IMR-90 (cell line): Measurements from ENCODE around the gene POLR3A.

Experiments
- CEBPB ChIP-seq: IDR thresholded peaks from 2 replicates; pipeline ENCODE4 v1.6.1; 2012; ENCODE audit warnings: low read depth, low read length, improper control_type of control experiment
- ELK1 ChIP-seq: fragments of 150-350 bp; IDR thresholded peaks from 2 replicates; pipeline ENCODE4 v1.6.1; 2016; ENCODE audit warnings: low read depth, mild to moderate bottlenecking, low read length, moderate library complexity, borderline replicate concordance
- FOS ChIP-seq: fragments of 150-350 bp; IDR thresholded peaks from 2 replicates; pipeline ENCODE4 v1.6.1; 2016; ENCODE audit warnings: low read depth, low read length
- MAFK ChIP-seq: IDR thresholded peaks from 2 replicates; pipeline ENCODE4 v1.6.1; 2012; ENCODE audit warnings: low read depth, low read length, improper control_type of control experiment
- MAZ ChIP-seq: IDR thresholded peaks from 2 replicates; pipeline ENCODE4 v1.6.1; 2012; ENCODE audit warnings: low read depth, mild to moderate bottlenecking, low read length, improper control_type of control experiment, moderate library complexity, borderline replicate concordance
- MXI1 ChIP-seq: IDR thresholded peaks from 2 replicates; pipeline ENCODE4 v1.6.1; 2012; ENCODE audit warnings: low read depth, mild to moderate bottlenecking, low read length, moderate library complexity, borderline replicate concordance
- POLR2A ChIP-seq: IDR thresholded peaks from 2 replicates; pipeline ENCODE4 v1.6.1; 2012; ENCODE audit warnings: mild to moderate bottlenecking, low read depth, low read length
- RAD21 ChIP-seq: IDR thresholded peaks from 2 replicates; pipeline ENCODE4 v1.6.1; 2012; ENCODE audit warnings: low read length, improper control_type of control experiment
- RCOR1 ChIP-seq: IDR thresholded peaks from 2 replicates; pipeline ENCODE4 v1.6.1; 2012; ENCODE audit warnings: mild to moderate bottlenecking, low read length, improper control_type of control experiment; ENCODE audit not compliant: insufficient replicate concordance
- SMC3 ChIP-seq: fragments of 150-350 bp; IDR thresholded peaks from 2 replicates; pipeline ENCODE4 v1.6.1; 2016; ENCODE audit warnings: low read depth, mild to moderate bottlenecking, antibody characterized with exemption, low read length, moderate library complexity
- TF ChIP-seq, protein P1 (sequence below): conservative IDR thresholded peaks from 2 replicates; pipeline ENCODE4 v1.5.1; 2012; ENCODE audit warnings: mild to moderate bottlenecking, low read depth, low read length, improper control_type of control experiment
- TF ChIP-seq, protein P2 (sequence below): fragments of 150-350 bp; IDR thresholded peaks from 2 replicates; pipeline ENCODE4 v1.6.1; 2017; ENCODE audit warnings: mild to moderate bottlenecking, antibody characterized with exemption, low read length, low read depth

DNA sequence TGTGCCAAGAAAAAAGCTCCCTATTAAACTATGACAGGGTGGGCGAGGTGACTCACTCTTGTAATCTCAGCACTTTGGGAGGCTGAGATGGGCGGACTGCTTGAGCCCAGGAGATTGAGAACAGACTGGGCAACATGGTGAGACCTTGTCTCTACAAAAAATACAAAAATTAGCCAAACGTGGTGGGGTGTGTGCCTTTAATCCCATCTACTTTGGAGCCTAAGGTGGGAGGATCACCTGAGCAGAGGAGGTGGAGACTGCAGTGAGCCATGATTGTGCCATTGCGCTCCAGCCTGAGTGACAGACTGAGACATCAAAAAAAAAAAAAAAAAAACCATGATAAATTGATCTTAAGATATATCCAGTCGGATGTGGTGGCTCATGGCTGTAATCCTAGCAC lies 11.5 kb downstream of the POLR3A start:
- TF ChIP-seq POLR2A (no peak), MAFK (no peak), CEBPB (no peak), MAZ (no peak), SMC3 (no peak), RAD21 (no peak), ELK1 (no peak), FOS (no peak), MXI1 (no peak), RCOR1 (no peak)
- TF ChIP-seq, protein P1, sequence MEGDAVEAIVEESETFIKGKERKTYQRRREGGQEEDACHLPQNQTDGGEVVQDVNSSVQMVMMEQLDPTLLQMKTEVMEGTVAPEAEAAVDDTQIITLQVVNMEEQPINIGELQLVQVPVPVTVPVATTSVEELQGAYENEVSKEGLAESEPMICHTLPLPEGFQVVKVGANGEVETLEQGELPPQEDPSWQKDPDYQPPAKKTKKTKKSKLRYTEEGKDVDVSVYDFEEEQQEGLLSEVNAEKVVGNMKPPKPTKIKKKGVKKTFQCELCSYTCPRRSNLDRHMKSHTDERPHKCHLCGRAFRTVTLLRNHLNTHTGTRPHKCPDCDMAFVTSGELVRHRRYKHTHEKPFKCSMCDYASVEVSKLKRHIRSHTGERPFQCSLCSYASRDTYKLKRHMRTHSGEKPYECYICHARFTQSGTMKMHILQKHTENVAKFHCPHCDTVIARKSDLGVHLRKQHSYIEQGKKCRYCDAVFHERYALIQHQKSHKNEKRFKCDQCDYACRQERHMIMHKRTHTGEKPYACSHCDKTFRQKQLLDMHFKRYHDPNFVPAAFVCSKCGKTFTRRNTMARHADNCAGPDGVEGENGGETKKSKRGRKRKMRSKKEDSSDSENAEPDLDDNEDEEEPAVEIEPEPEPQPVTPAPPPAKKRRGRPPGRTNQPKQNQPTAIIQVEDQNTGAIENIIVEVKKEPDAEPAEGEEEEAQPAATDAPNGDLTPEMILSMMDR, result no peak
- TF ChIP-seq, protein P2, sequence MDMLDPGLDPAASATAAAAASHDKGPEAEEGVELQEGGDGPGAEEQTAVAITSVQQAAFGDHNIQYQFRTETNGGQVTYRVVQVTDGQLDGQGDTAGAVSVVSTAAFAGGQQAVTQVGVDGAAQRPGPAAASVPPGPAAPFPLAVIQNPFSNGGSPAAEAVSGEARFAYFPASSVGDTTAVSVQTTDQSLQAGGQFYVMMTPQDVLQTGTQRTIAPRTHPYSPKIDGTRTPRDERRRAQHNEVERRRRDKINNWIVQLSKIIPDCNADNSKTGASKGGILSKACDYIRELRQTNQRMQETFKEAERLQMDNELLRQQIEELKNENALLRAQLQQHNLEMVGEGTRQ, result no peak
